ENCODE results near the gene USP20. TPM values are rescaled to one million over a fixed set of nuclear protein-coding genes. Genes with fewer than 3 reads are reported as not detected.

The USP20 gene
- total and polyA plus RNA-seq, 4 donors, result 8.2 to 19.8 (median 10.3) TPM

GRCh38 chr9:129857207-129857606 lies 21.9 kb downstream of the USP20 start:
- H3K9ac ChIP-seq (ENCODE audit: low read depth in 1 of 2, low read length in 2 of 2), result no peak overlapping the region
- no peak overlapping the region for H3K4me3 ChIP-seq (ENCODE audit: low read depth in 1 of 3, low read length in 3 of 3)
- DNase-seq (ENCODE audit: low spot score), result peak; percentile 31
- H3K4me1 ChIP-seq (ENCODE audit: control insufficient read depth in 4 of 4, insufficient read depth in 4 of 4, low read length in 3 of 4), result peaks cover 0 to 3% (median 0%) of the 10 kb centered on the region in 4 donors
- TF ChIP-seq REST (IDR thresholded peaks at IDR 0.05) (no peak), HNF4A (conservative IDR thresholded peaks at IDR 0.05) (no peak), TAF1 (conservative IDR thresholded peaks at IDR 0.05) (no peak), EGR1 (IDR thresholded peaks at IDR 0.05; ENCODE audit: low read depth in 2 of 2) (no peak), RAD21 (IDR thresholded peaks at IDR 0.05) (no peak), FOXA1 (IDR thresholded peaks at IDR 0.05) (no peak), SP1 (IDR thresholded peaks at IDR 0.05) (no peak), CTCF (IDR thresholded peaks at IDR 0.05; ENCODE audit: low read depth, low read length, missing input control) (no peak), HNF4G (IDR thresholded peaks at IDR 0.05) (no peak), YY1 (IDR thresholded peaks at IDR 0.05) (no peak), MAX (IDR thresholded peaks at IDR 0.05) (no peak), FOXA2 (IDR thresholded peaks at IDR 0.05) (no peak), GABPA (IDR thresholded peaks at IDR 0.05 in 1 of 2, conservative IDR thresholded peaks at IDR 0.05 in 1 of 2) (no peak), JUND (IDR thresholded peaks at IDR 0.05) (no peak), ZBTB33 (IDR thresholded peaks at IDR 0.05) (no peak), NR2F2 (IDR thresholded peaks at IDR 0.05) (no peak), RXRA (IDR thresholded peaks at IDR 0.05) (no peak), ATF3 (IDR thresholded peaks at IDR 0.05) (no peak)
- peaks cover 15 to 69% (median 32%) of the 10 kb centered on the region in 4 donors for H3K36me3 ChIP-seq (ENCODE audit: control insufficient read depth in 4 of 4, insufficient read depth in 3 of 4, low read depth in 1 of 4, low read length in 3 of 4)
- 96% methylated on average over 7 of the region's 7 CpGs for WGBS
- H3K27me3 ChIP-seq (ENCODE audit: control insufficient read depth in 4 of 4, insufficient read depth in 4 of 4, low read length in 3 of 4), result no peaks in the 10 kb centered on the region
- no peaks in the 10 kb centered on the region for H3K9me3 ChIP-seq (ENCODE audit: control insufficient read depth in 4 of 4, low read length in 3 of 4)
- no peak overlapping the region for H3K27ac ChIP-seq (ENCODE audit: low read depth in 1 of 2, low read length in 2 of 2)
